Upper lobe of left lung (tissue), 4 donors: Measurements from ENCODE around the gene NUDT8.

Source experiments
- CTCF ChIP-seq, 6 experiments: fragments of 450-650 bp in 4 of 6; fragments of 200-600 bp in 2 of 6; sonication (generic) in 2 of 6; IDR thresholded peaks; one replicate each; pipeline ENCODE4 v1.5.1; 2016 to 2019; ENCODE audit warnings: antibody characterized with exemption in 6 of 6
- POLR2A ChIP-seq, 4 donors: fragments of 450-650 bp; IDR thresholded peaks; one replicate each; pipeline ENCODE4 v1.5.1; 2016 to 2017; ENCODE audit warnings: antibody characterized with exemption in 4 of 4, mild to moderate bottlenecking in 2 of 4

GRCh38 chr11:67627441-67627811 is 2.3 kb downstream of the NUDT8 start:
- TF ChIP-seq CTCF (IDR thresholded peaks at IDR 0.05) (no peak), POLR2A (IDR thresholded peaks at IDR 0.05) (no peak)
